HG02885 (cell line): ENCODE measurements around the gene MED31.
"Not testable (repeated sequence)": the region's sequence is repeated elsewhere in the genome, so short reads cannot be mapped to it uniquely, and the experiment has no call there.

Experiments
- ATAC-seq: cut with Tn5 transposase; IDR thresholded peaks from one replicate; pipeline ENCODE4 v1.9.1; 2021; ENCODE audit warnings: mild to moderate bottlenecking; ENCODE audit not compliant: unreplicated experiment, poor library complexity

Gene MED31

GRCh38 chr17:6656797-6657632 is 5.6 kb upstream of the MED31 start:
- ATAC-seq: not testable (repeated sequence)

- ATAC-seq: not testable (repeated sequence)
Observed at GRCh38 chr17:6655732-6656361, 4.4 kb upstream of the MED31 start.

DNA sequence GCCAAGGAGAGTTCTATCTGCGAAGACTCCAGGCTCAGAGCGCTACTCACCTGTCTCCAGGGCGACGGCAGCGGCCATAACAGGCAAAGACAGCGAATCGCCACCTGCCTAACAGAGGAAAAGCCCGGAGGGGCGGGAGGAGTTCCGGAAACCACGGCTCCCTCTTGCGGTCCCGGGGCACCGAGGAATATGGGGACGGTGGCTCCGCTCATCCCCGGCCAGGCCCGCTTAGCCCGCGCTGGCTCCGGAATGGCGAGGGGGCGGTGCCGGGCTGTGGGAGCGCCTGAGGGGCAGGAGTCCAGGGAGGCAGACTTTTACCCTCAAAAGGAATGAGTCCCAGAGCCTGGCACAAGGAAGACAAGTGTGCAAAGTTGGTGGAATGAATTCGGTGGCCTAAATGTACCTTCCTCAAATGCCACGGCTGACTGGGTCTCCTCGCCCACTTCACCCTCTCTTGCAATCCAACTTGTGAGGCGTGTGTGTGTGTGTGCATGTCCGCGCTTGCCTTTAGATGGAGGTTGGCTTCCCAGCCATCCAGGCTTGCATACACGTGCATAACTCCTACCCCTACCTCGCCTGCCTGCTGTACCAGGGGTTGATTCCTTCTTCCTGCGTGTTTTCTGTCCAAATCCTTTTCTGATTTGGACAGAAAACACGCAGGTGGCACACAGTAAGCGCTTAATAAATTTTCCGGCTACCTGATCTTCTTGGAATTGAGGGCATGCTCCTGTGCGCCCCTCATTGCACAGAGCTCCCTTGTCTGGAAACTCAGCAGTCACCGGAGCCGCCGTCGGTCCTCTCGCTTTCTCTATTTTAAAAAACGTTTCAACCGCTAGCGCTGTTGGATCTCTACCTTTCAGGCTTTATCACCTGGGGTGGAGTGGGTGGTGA is 3.7 kb upstream of the MED31 start:
- ATAC-seq: no peak

DNA sequence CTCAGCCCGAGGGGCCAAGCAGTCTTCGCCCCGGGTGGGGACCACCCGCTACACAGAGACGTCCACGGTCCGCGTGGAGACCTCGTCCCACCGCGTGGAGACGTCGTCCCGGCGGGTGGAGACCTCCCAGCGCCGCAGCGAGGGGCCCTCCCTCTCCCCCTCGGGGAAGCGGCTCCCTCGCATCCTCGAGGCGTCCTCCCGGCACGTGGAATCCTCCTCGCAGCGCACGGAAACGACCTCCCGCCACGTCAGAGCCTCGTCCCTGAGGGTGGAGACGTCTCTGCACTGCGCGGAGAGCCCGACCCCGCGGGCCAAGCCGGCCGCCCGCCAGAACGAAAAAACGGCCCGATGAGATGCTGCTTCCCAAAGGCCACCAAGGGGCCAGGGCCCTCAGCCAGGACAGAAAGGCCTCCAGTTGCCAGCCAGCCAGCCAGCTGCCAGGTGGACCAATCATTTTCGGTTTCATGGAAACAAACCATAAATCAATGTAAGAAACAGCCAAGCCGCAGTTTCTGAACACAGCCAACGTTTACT is 581 bp upstream of the MED31 start:
- ATAC-seq: peak; percentile 13

- no peak for ATAC-seq
Observed at GRCh38 chr17:6648181-6648580, 3.2 kb downstream of the MED31 start.

- ATAC-seq: no peak
Observed at GRCh38 chr17:6643451-6644125, 7.8 kb downstream of the MED31 start.

DNA sequence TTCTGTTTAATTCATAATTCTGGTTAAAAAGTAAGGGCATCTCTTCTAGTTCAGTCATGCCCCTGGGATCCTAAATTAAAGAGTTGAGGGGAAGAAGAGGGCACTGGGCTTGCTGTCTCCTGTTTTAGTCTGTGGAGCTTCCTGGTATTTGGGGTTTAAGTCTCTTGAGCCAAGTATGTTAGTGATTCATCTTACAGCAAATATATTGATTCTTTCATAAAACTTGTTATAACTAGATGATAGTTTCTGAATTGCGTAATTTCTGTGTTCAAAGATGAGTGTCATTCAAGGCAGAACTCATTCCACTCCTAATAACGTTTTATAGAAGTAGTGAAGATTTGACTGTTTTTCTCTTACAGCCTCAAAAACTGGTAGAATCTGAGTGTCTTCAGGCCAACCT is 8.8 kb downstream of the MED31 start:
- ATAC-seq: no peak

DNA sequence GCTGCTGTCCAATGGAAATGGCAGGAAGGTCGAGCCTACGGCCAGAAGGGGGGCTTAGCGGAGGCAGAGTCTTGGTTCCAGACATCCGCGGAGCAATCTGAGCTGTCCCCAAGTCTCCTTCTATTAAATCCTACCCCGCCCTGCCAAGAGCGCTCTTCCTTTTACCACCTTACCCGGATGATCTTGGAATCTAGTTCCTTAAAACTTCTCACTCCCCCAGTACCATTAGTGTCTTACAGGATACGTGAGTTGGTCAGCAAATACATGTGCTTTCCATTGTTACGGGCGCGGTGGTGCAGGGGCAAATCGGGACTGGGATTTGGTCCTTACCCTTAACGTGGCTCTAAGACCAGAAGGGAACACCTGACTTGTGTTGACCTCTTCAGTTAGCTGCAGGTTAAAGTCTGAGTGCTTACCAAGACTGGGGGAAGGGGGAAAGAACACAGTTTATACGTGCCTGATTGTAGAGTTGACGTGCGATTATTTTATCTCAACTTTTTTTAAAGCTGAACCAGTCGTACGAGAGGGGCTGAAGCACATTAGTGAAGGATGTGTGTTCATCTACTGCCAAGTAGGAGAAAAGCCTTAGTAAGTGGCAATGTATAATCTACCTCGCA is 10.1 kb downstream of the MED31 start:
- no peak for ATAC-seq

GRCh38 chr17:6640536-6641246 is 10.7 kb downstream of the MED31 start, which contains the start of the genes KIAA0753 and TXNDC17:
Gene KIAA0753 (minus strand): TSS chr17:6640711. CDS start chr17:6635103, 5,608 bp downstream.
Gene TXNDC17 (plus strand): TSS chr17:6641060. CDS start chr17:6641083, 23 bp downstream.
- peak; percentile 86 for ATAC-seq

DNA sequence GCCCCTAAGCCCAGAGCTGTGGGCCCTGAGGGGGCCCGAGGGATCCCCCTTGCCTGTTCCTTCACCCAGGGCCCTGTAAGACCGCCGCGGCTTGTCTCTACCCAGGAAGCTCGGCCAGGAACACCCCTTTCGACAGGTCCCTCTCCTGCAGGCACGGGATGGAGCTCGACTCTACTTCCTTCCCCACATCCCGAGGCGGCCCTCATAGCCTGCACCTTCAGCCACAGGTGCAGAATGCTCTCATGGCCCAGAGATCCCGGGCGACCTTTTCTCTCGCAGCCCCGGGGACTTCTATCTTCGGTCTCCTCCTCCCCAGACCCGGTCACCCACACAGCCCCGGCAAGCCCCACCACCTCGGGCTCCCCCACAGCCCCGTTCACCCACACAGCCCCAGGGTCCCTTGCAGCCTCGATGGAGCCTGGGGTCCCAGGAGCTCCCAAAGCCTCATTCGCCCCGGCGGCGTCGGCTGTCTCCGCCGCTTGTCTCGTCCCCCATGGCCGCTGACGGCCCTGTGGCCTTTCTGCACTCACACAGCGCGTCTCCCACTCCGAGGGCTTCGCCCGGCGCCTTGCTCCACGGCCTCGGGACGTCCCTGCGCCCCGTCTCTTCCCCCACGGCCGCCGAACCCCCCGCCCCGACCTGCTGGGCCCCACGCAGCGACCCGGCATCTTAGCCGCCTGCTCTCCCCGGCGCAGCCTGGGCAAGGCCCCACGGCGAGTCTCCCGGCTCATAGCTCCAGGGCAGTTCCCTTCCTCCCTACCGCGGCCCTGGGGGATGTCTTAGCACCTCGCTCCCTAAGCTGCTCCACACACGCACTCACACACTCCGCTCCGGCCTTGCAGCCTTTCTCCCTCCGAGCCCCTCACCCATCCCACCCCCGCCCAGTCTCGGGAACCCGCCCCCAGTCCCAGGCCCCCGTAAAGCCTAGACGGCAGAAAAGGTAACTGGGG is 11.5 kb downstream of the MED31 start:
- ATAC-seq: peak; percentile 7

- no peak for ATAC-seq
Observed at GRCh38 chr17:6639014-6639585, 12.3 kb downstream of the MED31 start.

- ATAC-seq: no peak
Observed at GRCh38 chr17:6638046-6638908, 13.1 kb downstream of the MED31 start.

- no peak for ATAC-seq
Observed at GRCh38 chr17:6637458-6637840, 14.0 kb downstream of the MED31 start.

- ATAC-seq: no peak
Observed at GRCh38 chr17:6636616-6637457, 14.6 kb downstream of the MED31 start.

- no peak for ATAC-seq
Observed at GRCh38 chr17:6636105-6636504, 15.3 kb downstream of the MED31 start.

DNA sequence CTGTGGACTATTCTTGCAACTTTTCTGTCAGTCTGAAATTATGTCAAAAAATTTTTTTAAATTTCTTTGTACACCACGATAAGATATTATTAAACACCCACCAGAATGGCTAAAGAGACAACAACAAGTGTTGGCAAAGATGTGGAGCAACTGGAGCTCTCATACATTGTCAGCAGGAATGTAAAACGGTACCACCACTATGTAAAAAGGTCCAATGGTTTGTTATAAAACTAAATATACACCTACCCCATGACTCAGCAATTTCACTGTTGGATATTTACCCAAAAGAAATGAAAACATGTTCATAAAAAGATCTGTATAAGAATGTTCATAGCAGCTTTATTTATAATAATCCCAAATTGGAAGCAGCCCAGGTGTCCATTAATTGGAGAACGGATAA is 18.1 kb downstream of the MED31 start:
- no peak for ATAC-seq
